Neuronal stem cell (in vitro differentiated cells): Measurements from ENCODE around the gene LRWD1.

ENCODE experiments used
- DNase-seq: peaks from one replicate; pipeline ENCODE4 v3.0.0-alpha.2; 2013; ENCODE audit warnings: low spot score
- H2AFZ ChIP-seq: one replicate; pipeline ENCODE4 v1.6.1; 2013; ENCODE audit warnings: mild to moderate bottlenecking, low read length, inconsistent platforms
- H2AK5ac ChIP-seq: 2 replicates; pipeline ENCODE4 v1.6.1; 2013; ENCODE audit warnings: low read depth, mild to moderate bottlenecking, inconsistent platforms, low read length, moderate library complexity, mixed read lengths
- H2BK120ac ChIP-seq: 2 replicates; pipeline ENCODE4 v1.6.1; 2013; ENCODE audit warnings: low read depth, mild to moderate bottlenecking, inconsistent platforms, low read length, moderate library complexity, mixed read lengths
- H2BK12ac ChIP-seq: one replicate; pipeline ENCODE4 v1.6.1; 2013; ENCODE audit warnings: low read length, inconsistent platforms
- H2BK15ac ChIP-seq: 2 replicates; pipeline ENCODE4 v1.6.1; 2013; ENCODE audit warnings: mild to moderate bottlenecking, low read length, inconsistent platforms, mixed read lengths
- H2BK5ac ChIP-seq: one replicate; pipeline ENCODE4 v1.6.1; 2013; ENCODE audit warnings: inconsistent platforms, mild to moderate bottlenecking, low read length, moderate library complexity
- H3K14ac ChIP-seq: one replicate; pipeline ENCODE4 v1.6.1; 2013; ENCODE audit warnings: low read length, inconsistent platforms
- H3K18ac ChIP-seq: 2 replicates; pipeline ENCODE4 v1.6.1; 2013; ENCODE audit warnings: low read length, inconsistent platforms
- H3K23ac ChIP-seq: 2 replicates; pipeline ENCODE4 v1.6.1; 2013; ENCODE audit warnings: low read depth, mild to moderate bottlenecking, mixed read lengths, low read length, inconsistent platforms; ENCODE audit not compliant: poor library complexity
- H3K27ac ChIP-seq: replicated peaks from 3 replicates; pipeline ENCODE4 v1.5.1; 2013; ENCODE audit warnings: low read length, inconsistent platforms
- H3K27me3 ChIP-seq, 3 experiments: 2 replicates each; pipeline ENCODE4 v1.6.1; 2013; ENCODE audit warnings: low read length in 3 of 3, mild to moderate bottlenecking in 2 of 3, inconsistent platforms in 1 of 3, low read depth in 1 of 3, mixed read lengths in 1 of 3, moderate library complexity in 1 of 3; ENCODE audit not compliant: control insufficient read depth in 3 of 3, insufficient read depth in 3 of 3
- H3K36me3 ChIP-seq, 2 donors: replicated peaks in 1 of 2; 2 replicates each; pipeline ENCODE4 v1.6.1; 2013; ENCODE audit warnings: low read length in 2 of 2; ENCODE audit not compliant: control insufficient read depth in 2 of 2, insufficient read depth in 2 of 2
- H3K4ac ChIP-seq: 2 replicates; pipeline ENCODE4 v1.6.1; 2013; ENCODE audit warnings: inconsistent platforms, mild to moderate bottlenecking, low read length, moderate library complexity
- H3K4me1 ChIP-seq, 2 donors: 1 replicate in 1 of 2; 2 replicates in 1 of 2; pipeline ENCODE4 v1.6.1; 2013; ENCODE audit warnings: low read length in 2 of 2, low read depth in 1 of 2; ENCODE audit not compliant: control insufficient read depth in 2 of 2, insufficient read depth in 1 of 2
- H3K4me2 ChIP-seq: one replicate; pipeline ENCODE4 v1.6.1; 2013; ENCODE audit warnings: mild to moderate bottlenecking, low read length, inconsistent platforms; ENCODE audit not compliant: insufficient read depth, poor library complexity, severe bottlenecking
- H3K4me3 ChIP-seq, 2 donors: 2 replicates each; pipeline ENCODE4 v1.5.1; 2013; ENCODE audit warnings: low read length in 2 of 2, mild to moderate bottlenecking in 2 of 2, inconsistent platforms in 1 of 2, moderate library complexity in 1 of 2
- H3K79me1 ChIP-seq: one replicate; pipeline ENCODE4 v1.6.1; 2013; ENCODE audit warnings: low read depth, mild to moderate bottlenecking, inconsistent platforms, low read length, moderate library complexity
- H3K9ac ChIP-seq: one replicate; pipeline ENCODE4 v1.6.1; 2013; ENCODE audit warnings: mild to moderate bottlenecking, low read depth, low read length, inconsistent platforms; ENCODE audit not compliant: poor library complexity
- H3K9me3 ChIP-seq, 2 donors: replicated peaks in 1 of 2; 2 replicates each; pipeline versions ENCODE3 to v1.6.1; 2013; ENCODE audit warnings: low read length in 2 of 2, mild to moderate bottlenecking in 2 of 2, inconsistent platforms in 1 of 2, low read depth in 1 of 2, mixed read lengths in 1 of 2, moderate library complexity in 1 of 2; ENCODE audit not compliant: control insufficient read depth in 2 of 2, insufficient read depth in 1 of 2
- H4K8ac ChIP-seq: one replicate; pipeline ENCODE4 v1.6.1; 2013; ENCODE audit warnings: low read depth, mild to moderate bottlenecking, inconsistent platforms, low read length, moderate library complexity
- H4K91ac ChIP-seq: one replicate; pipeline ENCODE4 v1.6.1; 2013; ENCODE audit warnings: low read length, low read depth, mild to moderate bottlenecking, inconsistent platforms; ENCODE audit not compliant: poor library complexity
- WGBS, 2 donors: extraction: QIAGEN DNeasy Blood & Tissue Kit; methylation state at CpG; one replicate each; pipeline ENCODE4 v1.1.7; 2013; ENCODE audit warnings: missing lambda C conversion rate in 2 of 2, mixed read lengths in 1 of 2; ENCODE audit not compliant: insufficient read length in 2 of 2, insufficient replicate concordance in 1 of 2; ENCODE audit errors: extremely low coverage in 2 of 2; 5-methylcytosine and 5-hydroxymethylcytosine counted together

LRWD1 gene

GRCh38 chr7:102466097-102466496, 1.3 kb downstream of the LRWD1 start:
- peak overlapping the region; percentile 41 to 97 for H3K4me3 ChIP-seq
- H2BK12ac ChIP-seq, result no peak overlapping the region
- H3K27me3 ChIP-seq, result no peaks in the 10 kb centered on the region
- peaks cover 14% of the 10 kb centered on the region for H3K79me1 ChIP-seq
- H2BK120ac ChIP-seq, result no peak overlapping the region
- no peak for DNase-seq
- no peak overlapping the region for H3K4ac ChIP-seq
- H2BK5ac ChIP-seq, result no peak overlapping the region
- H3K27ac ChIP-seq, result no peak overlapping the region
- no peak overlapping the region for H2AK5ac ChIP-seq
- H3K36me3 ChIP-seq, result peaks cover 14 to 42% of the 10 kb centered on the region in 2 donors
- H3K9me3 ChIP-seq, result peaks cover 0 to 2% of the 10 kb centered on the region in 2 donors
- H2BK15ac ChIP-seq, result no peak overlapping the region
- H2AFZ ChIP-seq, result no peak overlapping the region
- no peak overlapping the region for H4K8ac ChIP-seq
- no peak overlapping the region for H3K23ac ChIP-seq
- H3K18ac ChIP-seq, result no peak overlapping the region
- H3K14ac ChIP-seq, result no peak overlapping the region
- no peak overlapping the region for H3K4me2 ChIP-seq
- no CpG with 5 or more reads among the region's 7 CpGs for WGBS, 2 donors
- no peak overlapping the region for H3K9ac ChIP-seq
- peaks cover 6% of the 10 kb centered on the region in 2 donors for H3K4me1 ChIP-seq
- no peak overlapping the region for H4K91ac ChIP-seq

- Histone ChIP-seq H2BK5ac (peak overlapping the region; percentile 39), H4K91ac (no peak overlapping the region), H3K27ac (no peak overlapping the region), H3K4me2 (no peak overlapping the region), H3K4me1 (peaks cover 6% of the 10 kb centered on the region in 2 donors), H2BK15ac (no peak overlapping the region), H3K4me3 (no peak overlapping the region), H3K14ac (no peak overlapping the region), H3K79me1 (peaks cover 17% of the 10 kb centered on the region), H3K27me3 (no peaks in the 10 kb centered on the region), H3K9me3 (peaks cover 0 to 2% of the 10 kb centered on the region in 2 donors), H3K18ac (no peak overlapping the region), H3K4ac (no peak overlapping the region), H3K23ac (peak overlapping the region; percentile 73), H2BK120ac (no peak overlapping the region), H4K8ac (no peak overlapping the region), H2BK12ac (peak overlapping the region; percentile 73), H2AK5ac (no peak overlapping the region), H3K9ac (no peak overlapping the region), H2AFZ (no peak overlapping the region), H3K36me3 (peaks cover 19 to 54% of the 10 kb centered on the region in 2 donors)
- no CpG with 5 or more reads among the region's 24 CpGs for WGBS, 2 donors
- DNase-seq, result no peak
These were observed 3.0 kb downstream of the LRWD1 start for GRCh38 chr7:102467581-102468477.

GRCh38 chr7:102468478-102469350, 3.9 kb downstream of the LRWD1 start:
- Histone ChIP-seq H3K23ac (peak overlapping the region; percentile 43), H3K4ac (no peak overlapping the region), H3K14ac (no peak overlapping the region), H2BK12ac (no peak overlapping the region), H2AFZ (no peak overlapping the region), H3K27me3 (no peaks in the 10 kb centered on the region), H3K4me3 (no peak overlapping the region), H2BK15ac (no peak overlapping the region), H2BK120ac (no peak overlapping the region), H3K27ac (no peak overlapping the region), H2AK5ac (no peak overlapping the region), H3K9me3 (peaks cover 0 to 2% of the 10 kb centered on the region in 2 donors), H2BK5ac (no peak overlapping the region), H3K18ac (no peak overlapping the region), H3K79me1 (peaks cover 17% of the 10 kb centered on the region), H3K4me1 (peaks cover 5 to 6% of the 10 kb centered on the region in 2 donors), H4K91ac (no peak overlapping the region), H3K4me2 (no peak overlapping the region), H4K8ac (no peak overlapping the region), H3K36me3 (peaks cover 24 to 63% of the 10 kb centered on the region in 2 donors), H3K9ac (no peak overlapping the region)
- no CpG with 5 or more reads among the region's 40 CpGs for WGBS, 2 donors
- DNase-seq, result no peak
